Tibial nerve (tissue), 4 donors: ENCODE measurements around the gene MON2. TPM values are rescaled to one million over a fixed set of nuclear protein-coding genes. Genes with fewer than 3 reads are reported as not detected.

Source experiments
- DNase-seq, 2 donors: peaks; one replicate each; pipeline ENCODE4 v3.0.0-alpha.2; 2019; ENCODE audit warnings: low spot score in 2 of 2
- H3K27ac ChIP-seq, 4 donors: fragments of 200-600 bp; sonication (generic) in 3 of 4; one replicate each; pipeline ENCODE4 v1.5.1; 2017 to 2019; ENCODE audit warnings: mild to moderate bottlenecking in 1 of 4
- H3K27me3 ChIP-seq, 2 donors: fragments of 200-600 bp; sonication (generic) in 1 of 2; one replicate each; pipeline versions ENCODE4 v1.5.1 to v1.6.0; 2017 to 2019
- H3K36me3 ChIP-seq, 3 donors: fragments of 200-600 bp; sonication (generic); one replicate each; pipeline ENCODE4 v1.5.1; 2018 to 2019
- H3K4me1 ChIP-seq, 4 donors: fragments of 200-600 bp; sonication (generic) in 3 of 4; one replicate each; pipeline ENCODE4 v1.5.1; 2017 to 2019
- H3K4me3 ChIP-seq, 4 donors: fragments of 200-600 bp; sonication (generic) in 3 of 4; one replicate each; pipeline ENCODE4 v1.5.1; 2017 to 2019; ENCODE audit warnings: mild to moderate bottlenecking in 1 of 4, moderate library complexity in 1 of 4
- H3K9me3 ChIP-seq, 4 donors: fragments of 200-600 bp; sonication (generic) in 3 of 4; one replicate each; pipeline ENCODE4 v1.5.1; 2017 to 2019
- EP300 ChIP-seq, 2 donors: sonication (generic); formaldehyde crosslinking; IDR thresholded peaks; one replicate each; pipeline ENCODE4 v1.6.1; 2017; ENCODE audit warnings: antibody characterized with exemption in 2 of 2, mild to moderate bottlenecking in 1 of 2
- POLR2A ChIP-seq, 2 donors: fragments of 450-650 bp; IDR thresholded peaks; one replicate each; pipeline ENCODE4 v1.6.1; 2017; ENCODE audit warnings: antibody characterized with exemption in 2 of 2, mild to moderate bottlenecking in 2 of 2, moderate library complexity in 2 of 2
- WGBS, 2 donors: methylation state at CpG; one replicate each; pipeline ENCODE4 v1.1.5; 2018; 5-methylcytosine and 5-hydroxymethylcytosine counted together
- total RNA-seq, 4 donors: library from RNA; depleted of rRNA; stranded (reverse); fragments of >200 nt; gene quantifications; one replicate each; pipeline ENCODE4 v1.1.0, GENCODE V29; 2016
- TF ChIP-seq, protein P1 (sequence below), 5 experiments: fragments of 200-600 bp in 3 of 5; fragments of 450-650 bp in 2 of 5; sonication (generic) in 3 of 5; IDR thresholded peaks; one replicate each; pipeline ENCODE4 v1.5.1; 2016 to 2019; ENCODE audit warnings: antibody characterized with exemption in 5 of 5, mild to moderate bottlenecking in 3 of 5, moderate library complexity in 2 of 5

The MON2 gene
- total RNA-seq, 4 donors from 2014 or later, result 70.2 to 134 (median 111) TPM

GRCh38 chr12:62468935-62469334 lies 2.3 kb downstream of the MON2 start:
- 76 to 81% methylated on average over 8 of the region's 8 CpGs for WGBS, 2 donors
- Histone ChIP-seq H3K27me3 (no peaks in the 10 kb centered on the region), H3K27ac (no peak overlapping the region), H3K4me1 (peaks cover 0 to 62% (median 3%) of the 10 kb centered on the region in 4 donors), H3K36me3 (peaks cover 0 to 7% (median 0%) of the 10 kb centered on the region in 3 donors), H3K9me3 (no peaks in the 10 kb centered on the region), H3K4me3 (peak overlapping the region in 1 of 4 donors; percentile 80)
- TF ChIP-seq EP300 (IDR thresholded peaks at IDR 0.05) (no peak), POLR2A (IDR thresholded peaks at IDR 0.05) (no peak)
- TF ChIP-seq, protein P1, sequence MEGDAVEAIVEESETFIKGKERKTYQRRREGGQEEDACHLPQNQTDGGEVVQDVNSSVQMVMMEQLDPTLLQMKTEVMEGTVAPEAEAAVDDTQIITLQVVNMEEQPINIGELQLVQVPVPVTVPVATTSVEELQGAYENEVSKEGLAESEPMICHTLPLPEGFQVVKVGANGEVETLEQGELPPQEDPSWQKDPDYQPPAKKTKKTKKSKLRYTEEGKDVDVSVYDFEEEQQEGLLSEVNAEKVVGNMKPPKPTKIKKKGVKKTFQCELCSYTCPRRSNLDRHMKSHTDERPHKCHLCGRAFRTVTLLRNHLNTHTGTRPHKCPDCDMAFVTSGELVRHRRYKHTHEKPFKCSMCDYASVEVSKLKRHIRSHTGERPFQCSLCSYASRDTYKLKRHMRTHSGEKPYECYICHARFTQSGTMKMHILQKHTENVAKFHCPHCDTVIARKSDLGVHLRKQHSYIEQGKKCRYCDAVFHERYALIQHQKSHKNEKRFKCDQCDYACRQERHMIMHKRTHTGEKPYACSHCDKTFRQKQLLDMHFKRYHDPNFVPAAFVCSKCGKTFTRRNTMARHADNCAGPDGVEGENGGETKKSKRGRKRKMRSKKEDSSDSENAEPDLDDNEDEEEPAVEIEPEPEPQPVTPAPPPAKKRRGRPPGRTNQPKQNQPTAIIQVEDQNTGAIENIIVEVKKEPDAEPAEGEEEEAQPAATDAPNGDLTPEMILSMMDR (IDR thresholded peaks at IDR 0.05), result no peak
- no peak for DNase-seq

DNA sequence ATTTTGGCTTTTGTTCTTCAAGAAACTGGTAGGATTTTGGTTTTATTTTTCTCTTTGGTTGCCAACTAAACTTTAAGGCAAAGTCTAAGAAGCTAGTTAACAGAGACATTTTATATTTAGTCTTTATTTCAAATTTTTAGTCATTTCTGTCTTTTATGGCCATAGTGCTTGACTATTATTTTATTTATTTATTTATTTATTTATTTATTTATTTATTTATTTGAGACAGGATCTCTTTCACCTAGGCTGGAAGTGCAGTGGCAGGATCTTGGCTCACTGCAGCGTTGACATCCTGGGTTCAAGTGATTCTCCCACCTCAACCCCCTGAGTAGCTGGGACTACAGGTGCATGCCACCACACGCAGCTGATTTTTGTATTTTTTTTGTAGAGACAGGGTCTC lies 3.1 kb downstream of the MON2 start:
- no peak overlapping the region for H3K27ac ChIP-seq
- H3K9me3 ChIP-seq, result no peaks in the 10 kb centered on the region
- no peaks in the 10 kb centered on the region for H3K27me3 ChIP-seq
- H3K4me1 ChIP-seq, result peaks cover 0 to 65% (median 3%) of the 10 kb centered on the region in 4 donors
- TF ChIP-seq, protein P1 (IDR thresholded peaks at IDR 0.05), result no peak
- TF ChIP-seq POLR2A (IDR thresholded peaks at IDR 0.05) (no peak), EP300 (IDR thresholded peaks at IDR 0.05) (no peak)
- no peak for DNase-seq
- WGBS, 2 donors, result 94 to 95% methylated on average over 2 of the region's 2 CpGs
- H3K36me3 ChIP-seq, result peaks cover 0 to 7% (median 0%) of the 10 kb centered on the region in 3 donors
- H3K4me3 ChIP-seq, result no peak overlapping the region

GRCh38 chr12:62471734-62472133 lies 5.1 kb downstream of the MON2 start:
- Histone ChIP-seq H3K9me3 (no peaks in the 10 kb centered on the region), H3K27me3 (no peaks in the 10 kb centered on the region), H3K4me1 (peaks cover 0 to 65% (median 3%) of the 10 kb centered on the region in 4 donors), H3K36me3 (peaks cover 0 to 7% (median 0%) of the 10 kb centered on the region in 3 donors), H3K4me3 (no peak overlapping the region), H3K27ac (no peak overlapping the region)
- TF ChIP-seq POLR2A (IDR thresholded peaks at IDR 0.05) (no peak), EP300 (IDR thresholded peaks at IDR 0.05) (no peak)
- TF ChIP-seq, protein P1 (IDR thresholded peaks at IDR 0.05), result no peak
- no peak for DNase-seq
- WGBS, 2 donors, result 81 to 86% methylated on average over 4 of the region's 4 CpGs

- no peak for DNase-seq
- TF ChIP-seq, protein P1 (IDR thresholded peaks at IDR 0.05), result no peak
- TF ChIP-seq POLR2A (IDR thresholded peaks at IDR 0.05) (no peak), EP300 (IDR thresholded peaks at IDR 0.05) (no peak)
- H3K4me1 ChIP-seq, result peaks cover 0 to 65% (median 3%) of the 10 kb centered on the region in 4 donors
- H3K9me3 ChIP-seq, result no peaks in the 10 kb centered on the region
- H3K4me3 ChIP-seq, result no peak overlapping the region
- H3K36me3 ChIP-seq, result peaks cover 0 to 12% (median 0%) of the 10 kb centered on the region in 3 donors
- WGBS, 2 donors, result 57 to 61% methylated on average over 3 of the region's 3 CpGs
- no peak overlapping the region for H3K27ac ChIP-seq
- no peaks in the 10 kb centered on the region for H3K27me3 ChIP-seq
Observed at GRCh38 chr12:62472472-62472871, 5.8 kb downstream of the MON2 start.

DNA sequence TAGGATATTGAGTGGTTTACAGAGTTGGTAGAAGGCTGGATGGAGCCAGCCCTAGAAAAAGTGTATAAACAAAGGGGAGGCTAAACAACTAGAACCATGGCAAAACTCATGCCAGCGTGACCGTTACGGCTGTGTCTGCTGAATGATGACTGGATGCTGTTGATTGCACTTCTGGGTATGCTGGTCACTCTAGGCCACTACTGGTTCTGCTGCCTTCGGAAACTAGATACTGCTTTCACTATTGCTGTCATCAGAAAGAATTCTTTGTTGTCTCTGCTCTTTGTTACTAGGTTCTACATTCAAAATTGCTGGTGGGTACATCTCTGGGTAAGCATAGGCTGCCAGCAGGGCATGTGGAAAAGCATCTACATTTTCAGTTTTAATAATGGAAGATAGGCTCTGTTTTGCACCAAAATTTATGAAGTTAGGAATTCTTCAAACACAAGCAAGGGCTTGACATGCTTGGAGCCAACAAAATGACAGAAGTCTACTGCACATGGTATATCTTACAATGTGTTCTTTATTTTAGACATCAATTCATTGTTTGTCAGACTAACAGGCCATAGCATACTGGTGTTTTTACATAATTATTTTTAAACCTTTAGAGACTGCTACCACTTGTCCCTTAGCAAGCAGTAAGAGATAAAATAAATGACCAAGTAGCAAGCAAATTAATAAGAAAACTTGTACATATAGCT lies 15.4 kb downstream of the MON2 start:
- Histone ChIP-seq H3K27ac (peak overlapping the region in 1 of 4 donors; percentile 57), H3K9me3 (no peaks in the 10 kb centered on the region), H3K27me3 (no peaks in the 10 kb centered on the region), H3K4me1 (peaks cover 0 to 20% (median 0%) of the 10 kb centered on the region in 4 donors), H3K36me3 (peaks cover 0 to 9% (median 0%) of the 10 kb centered on the region in 3 donors), H3K4me3 (no peak overlapping the region)
- no peak for TF ChIP-seq POLR2A (IDR thresholded peaks at IDR 0.05)
- TF ChIP-seq EP300 (IDR thresholded peaks at IDR 0.05), result no peak
- TF ChIP-seq, protein P1 (IDR thresholded peaks at IDR 0.05), result no peak
- no peak for DNase-seq
- WGBS, 2 donors, result 41 to 61% methylated on average over 4 of the region's 4 CpGs
